Endothelial cell of coronary artery (primary cell): ENCODE results near the gene CIRBP. TPM values are rescaled to one million over a fixed set of nuclear protein-coding genes. Genes with fewer than 3 reads are reported as not detected.

Source experiments
- total RNA-seq: library from RNA; depleted of rRNA; stranded (reverse); fragments of >200 nt; gene quantifications from 2 replicates; pipeline ENCODE4 v1.2.3, GENCODE V29; 2014

CIRBP gene
- 76.5 and 167 TPM in 2 replicates for total RNA-seq

GRCh38 chr19:1269065-1269477 is at the start of gene CIRBP:
CIRBP (plus strand) TSS chr19:1269332; CDS start chr19:1270934, 1,602 bp downstream.

GRCh38 chr19:1237754-1238368 is 31.3 kb upstream of the CIRBP start, which contains the start of gene CBARP:
CBARP (minus strand) TSS chr19:1238005; CDS start chr19:1236100, 1,905 bp downstream.

GRCh38 chr19:1241417-1242095 is 27.6 kb upstream of the CIRBP start, which contains the start of gene ATP5F1D:
ATP5F1D (plus strand) TSS chr19:1241751; CDS start chr19:1241851, 100 bp downstream.

GRCh38 chr19:1248139-1248785 is 20.9 kb upstream of the CIRBP start, which contains the start of gene MIDN:
MIDN (plus strand) TSS chr19:1248583; CDS start chr19:1250297, 1,714 bp downstream.

GRCh38 chr19:1275260-1275975 is 6.3 kb downstream of the CIRBP start, which contains the start of gene FAM174C:
FAM174C (plus strand) TSS chr19:1275530; CDS start chr19:1275550, 20 bp downstream.

GRCh38 chr19:1285737-1286360 is 16.7 kb downstream of the CIRBP start, which contains the start of gene EFNA2:
EFNA2 (plus strand) TSS chr19:1285873; CDS start chr19:1286169, 296 bp downstream.

Other genes with a start within 250 kb of the CIRBP start
- 48.3 and 59.8 TPM in 2 replicates for gene TMEM259, start 248.2 kb upstream of the CIRBP start, total RNA-seq
- not detected in 2 replicates for gene RNU6-2, start 247.8 kb upstream of the CIRBP start, total RNA-seq
- gene CNN2, start 242.7 kb upstream of the CIRBP start, total RNA-seq, result 187 and 190 TPM in 2 replicates
- 4.0 and 4.8 TPM in 2 replicates for gene ABCA7, start 229.2 kb upstream of the CIRBP start, total RNA-seq
- 5.6 and 9.5 TPM in 2 replicates for gene ARHGAP45, start 202.2 kb upstream of the CIRBP start, total RNA-seq
- 101 and 122 TPM in 2 replicates for gene POLR2E, start 174.0 kb upstream of the CIRBP start, total RNA-seq
- 363 and 429 TPM in 2 replicates for gene GPX4, start 165.3 kb upstream of the CIRBP start, total RNA-seq
- 30.9 and 64.3 TPM in 2 replicates for gene SBNO2, start 95.1 kb upstream of the CIRBP start, total RNA-seq
- 88.2 and 94.2 TPM in 2 replicates for gene STK11, start 63.6 kb upstream of the CIRBP start, total RNA-seq
- 1.3 and 1.6 TPM in 2 replicates for gene CBARP, start 31.3 kb upstream of the CIRBP start, total RNA-seq
- 46.3 and 51.7 TPM in 2 replicates for gene ATP5F1D, start 27.6 kb upstream of the CIRBP start, total RNA-seq
- gene MIDN, start 20.7 kb upstream of the CIRBP start, total RNA-seq, result 12.7 and 16.3 TPM in 2 replicates
- gene FAM174C, start 6.2 kb downstream of the CIRBP start, total RNA-seq, result 12.8 and 25.1 TPM in 2 replicates
- gene EFNA2, start 16.5 kb downstream of the CIRBP start, total RNA-seq, result 0.09 and 0.18 TPM in 2 replicates
- gene NDUFS7, start 114.6 kb downstream of the CIRBP start, total RNA-seq, result 61.5 and 62.4 TPM in 2 replicates
- 14.8 and 23.2 TPM in 2 replicates for gene GAMT, start 132.2 kb downstream of the CIRBP start, total RNA-seq
- gene DAZAP1, start 138.3 kb downstream of the CIRBP start, total RNA-seq, result 58.0 and 63.1 TPM in 2 replicates
- gene RPS15, start 169.1 kb downstream of the CIRBP start, total RNA-seq, result 380 and 504 TPM in 2 replicates
- gene APC2, start 180.8 kb downstream of the CIRBP start, total RNA-seq, result 0.09 TPM in 2 replicates
- gene C19orf25, start 209.9 kb downstream of the CIRBP start, total RNA-seq, result 15.6 and 21.6 TPM in 2 replicates
- gene PCSK4, start 221.0 kb downstream of the CIRBP start, total RNA-seq, result 0.81 and 1.0 TPM in 2 replicates
- gene REEP6, start 221.8 kb downstream of the CIRBP start, total RNA-seq, result 0.75 and 0.99 TPM in 2 replicates
- gene ADAMTSL5, start 243.7 kb downstream of the CIRBP start, total RNA-seq, result 0.18 and 1.1 TPM in 2 replicates